CD4-positive, alpha-beta memory T cell (primary cell): ENCODE measurements around the gene TEDC1. TPM values are rescaled to one million over a fixed set of nuclear protein-coding genes. Genes with fewer than 3 reads are reported as not detected.

Experiments used
- CTCF ChIA-PET: fragments of 350-600 bp; sonication (Branson Sonifier 250); formaldehyde crosslinking; loops from one replicate; lab custom pipeline; 2021; ENCODE audit warnings: inconsistent platforms; ENCODE audit not compliant: partially characterized antibody; lab: Charles Lee
- POLR2A ChIA-PET: fragments of 350-600 bp; sonication (Branson Sonifier 250); formaldehyde crosslinking; loops from one replicate; lab custom pipeline; 2021; ENCODE audit not compliant: partially characterized antibody; lab: Charles Lee
- DNase-seq, 5 donors: peaks; one replicate each; pipeline versions ENCODE4 v3.0.0 to v3.0.0-alpha.2; 2020 to 2022; ENCODE audit warnings: mixed read lengths in 1 of 5
- H3K27ac ChIP-seq: one replicate; pipeline ENCODE4 v1.7.0; 2013; ENCODE audit warnings: low read depth, low read length
- H3K27me3 ChIP-seq: 2 replicates; pipeline ENCODE4 v1.7.0; 2013; ENCODE audit warnings: mild to moderate bottlenecking, low read length, moderate library complexity; ENCODE audit not compliant: insufficient read depth
- H3K36me3 ChIP-seq: 2 replicates; pipeline ENCODE4 v1.7.0; 2013; ENCODE audit warnings: mild to moderate bottlenecking, low read length, moderate library complexity; ENCODE audit not compliant: insufficient read depth
- H3K4me1 ChIP-seq: 2 replicates; pipeline ENCODE4 v1.7.0; 2013; ENCODE audit warnings: mild to moderate bottlenecking, low read length, moderate library complexity; ENCODE audit not compliant: insufficient read depth
- H3K4me3 ChIP-seq, 2 donors: one replicate each; pipeline ENCODE4 v1.7.0; 2013; ENCODE audit warnings: low read length in 2 of 2, mild to moderate bottlenecking in 1 of 2
- H3K9me3 ChIP-seq, 2 donors: one replicate each; pipeline ENCODE4 v1.7.0; 2013; ENCODE audit warnings: low read length in 2 of 2, control low read depth in 1 of 2; ENCODE audit not compliant: control insufficient read depth in 1 of 2
- H3K27ac Mint-ChIP-seq, 7 donors: one replicate each; pipeline ENCODE4 v1.8.0; 2020 to 2021; ENCODE audit warnings: mixed read lengths in 7 of 7, mild to moderate bottlenecking in 6 of 7, inconsistent platforms in 3 of 7, moderate library complexity in 3 of 7
- H3K27me3 Mint-ChIP-seq, 2 donors: one replicate each; pipeline ENCODE4 v1.8.0; 2020 to 2021; ENCODE audit warnings: mixed read lengths in 2 of 2
- H3K36me3 Mint-ChIP-seq, 2 donors: one replicate each; pipeline ENCODE4 v1.8.0; 2020 to 2021; ENCODE audit warnings: mixed read lengths in 2 of 2, inconsistent platforms in 1 of 2, mild to moderate bottlenecking in 1 of 2
- H3K4me1 Mint-ChIP-seq, 4 donors: one replicate each; pipeline ENCODE4 v1.8.0; 2020 to 2021; ENCODE audit warnings: mixed read lengths in 4 of 4, mild to moderate bottlenecking in 1 of 4
- H3K4me3 Mint-ChIP-seq, 8 donors: one replicate each; pipeline ENCODE4 v1.8.0; 2020 to 2021; ENCODE audit warnings: mixed read lengths in 8 of 8, mild to moderate bottlenecking in 7 of 8, moderate library complexity in 6 of 8, inconsistent platforms in 3 of 8
- H3K9me3 Mint-ChIP-seq, 8 donors: one replicate each; pipeline ENCODE4 v1.8.0; 2020 to 2021; ENCODE audit warnings: mixed read lengths in 8 of 8, mild to moderate bottlenecking in 5 of 8, inconsistent platforms in 3 of 8, moderate library complexity in 1 of 8
- intact Hi-C: fragments of 100-400 bp; cut with micrococcal nuclease; formaldehyde crosslinking; loops from one replicate; pipeline ENCODE4 v1.15.1; 2023
- polyA plus RNA-seq, 2 donors: library from polyadenylated mRNA; unstranded; fragments of 300-500 nt; fragmentation: Illumina TruSeq; gene quantifications; one replicate each; pipeline ENCODE4 v1.2.3, GENCODE V29; 2021
- total RNA-seq, 2 experiments: library from RNA; stranded (reverse); gene quantifications; one replicate each; pipeline ENCODE4 v1.2.3, GENCODE V29; 2021

TEDC1 gene
- total and polyA plus RNA-seq, 4 experiments from 2014 or later: 10.2 to 30.2 (median 17.9) TPM

DNA sequence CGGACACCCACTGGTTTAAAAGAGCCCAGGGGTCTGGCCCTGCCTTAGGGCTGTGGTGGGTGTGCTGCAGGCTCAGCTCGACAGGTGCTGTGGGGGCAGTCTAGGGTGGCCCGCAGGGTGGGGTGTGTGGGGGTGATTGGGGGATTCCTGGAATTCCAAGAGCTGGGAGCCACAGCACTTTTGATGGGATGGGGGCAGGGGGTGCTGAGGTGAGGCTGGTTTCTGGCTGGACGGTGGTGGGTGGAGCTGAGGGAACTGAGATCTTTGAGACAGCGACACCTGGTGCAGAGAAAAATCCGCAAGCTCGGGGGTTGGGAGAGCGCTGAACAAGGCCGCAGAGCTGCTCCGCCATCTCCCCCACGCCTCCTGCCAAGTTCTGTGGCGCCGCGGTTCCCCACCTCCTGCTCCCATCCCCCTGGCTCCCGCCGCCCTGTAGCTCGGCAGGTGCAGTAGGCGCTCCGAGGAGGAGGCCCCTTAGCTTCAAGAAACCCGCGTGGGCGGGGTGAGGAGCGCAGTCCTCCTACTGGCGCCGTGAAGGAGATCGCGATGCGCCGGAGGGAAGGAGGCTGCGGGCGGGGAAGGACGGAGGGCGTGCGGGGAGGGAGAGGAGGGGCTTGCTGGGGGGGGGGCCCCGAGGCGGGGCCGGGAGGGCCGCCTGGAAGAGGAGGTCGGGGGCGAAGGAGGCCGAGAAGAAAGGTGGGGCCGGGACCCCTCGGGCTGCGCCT lies 1.3 kb upstream of the TEDC1 start:
- peaks cover 43% of the 10 kb centered on the region for H3K4me1 ChIP-seq
- H3K36me3 Mint-ChIP-seq: peaks cover 4 to 16% of the 10 kb centered on the region in 2 donors
- POLR2A ChIA-PET: interaction anchor here (0.7 to 5.9 kb wide), 26 partner anchors 11 to 673 kb away, joined by 3 to 346 read pairs (median 4); partner anchors contain the start of genes BRF1, BTBD6, PACS2 and TEX22

DNA sequence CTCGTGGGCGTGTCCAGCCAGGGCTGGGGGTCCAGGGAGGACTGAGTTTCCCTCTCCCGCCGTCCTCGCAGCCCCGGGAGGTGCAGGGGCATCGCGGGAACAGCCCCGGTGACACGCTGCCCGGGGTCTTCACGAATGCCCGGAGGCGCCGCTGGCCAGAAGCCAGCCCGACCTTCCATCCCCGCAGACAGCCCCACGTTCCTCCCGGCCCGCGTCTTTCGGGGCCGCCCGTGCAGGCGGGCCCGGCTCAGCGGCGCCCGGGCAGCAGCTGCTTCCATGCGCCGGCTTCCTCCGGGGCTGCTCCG lies 827 bp upstream of the TEDC1 start:
- Histone ChIP-seq H3K4me3 (peak overlapping the region in 1 of 2 donors; percentile 79), H3K27ac (peak overlapping the region; percentile 97), H3K4me1 (peaks cover 38% of the 10 kb centered on the region), H3K9me3 (no peaks in the 10 kb centered on the region), H3K36me3 (no peaks in the 10 kb centered on the region), H3K27me3 (no peaks in the 10 kb centered on the region)
- no peak for DNase-seq
- ChIA-PET POLR2A (interaction anchor here (0.7 to 5.9 kb wide), 24 partner anchors 11 to 673 kb away, joined by 3 to 346 read pairs (median 6); partner anchors contain the start of genes BRF1, BTBD6, GPR132 and PACS2), CTCF (interaction anchor here (0.7 to 4.5 kb wide), 26 partner anchors 9 to 416 kb away, joined by 3 to 122 read pairs (median 4); no protein-coding TSS in a partner anchor)
- peak overlapping the region in 4 of 8 donors; percentile 88 to 94 (median 92) for H3K4me3 Mint-ChIP-seq
- no peaks in the 10 kb centered on the region for H3K27me3 Mint-ChIP-seq
- peaks cover 11 to 54% (median 23%) of the 10 kb centered on the region in 4 donors for H3K4me1 Mint-ChIP-seq
- intact Hi-C loops: loop anchor here (1.0 to 2.0 kb wide), 9 partner anchors 15 to 469 kb away; partner anchors contain the start of genes CDCA4, CRIP2, GPR132 and PACS2
- H3K36me3 Mint-ChIP-seq: peaks cover 4 to 16% of the 10 kb centered on the region in 2 donors
- H3K9me3 Mint-ChIP-seq: peaks cover 0 to 2% (median 0%) of the 10 kb centered on the region in 8 donors
- H3K27ac Mint-ChIP-seq: peak overlapping the region in 5 of 7 donors; percentile 96 to 99 (median 99)

More for the DNA sequence above, 1.3 kb upstream of the TEDC1 start:
- DNase-seq: peak; percentile 90 to 95 (median 90)
- peaks cover 14 to 60% (median 27%) of the 10 kb centered on the region in 4 donors for H3K4me1 Mint-ChIP-seq
- H3K9me3 ChIP-seq: no peaks in the 10 kb centered on the region
- H3K27ac ChIP-seq: peak overlapping the region; percentile 97
- H3K27me3 ChIP-seq: no peaks in the 10 kb centered on the region
- peak overlapping the region; percentile 65 to 79 for H3K4me3 ChIP-seq
- intact Hi-C loops: loop anchor here (1.0 to 2.0 kb wide), 10 partner anchors 8 to 469 kb away; partner anchors contain the start of genes CDCA4, CRIP2, GPR132 and PACS2
- H3K4me3 Mint-ChIP-seq: peak overlapping the region; percentile 87 to 98 (median 92)
- peaks cover 0 to 2% (median 0%) of the 10 kb centered on the region in 8 donors for H3K9me3 Mint-ChIP-seq
- CTCF ChIA-PET: interaction anchor here (0.7 to 4.5 kb wide), 28 partner anchors 8 to 415 kb away, joined by 3 to 122 read pairs (median 4); no protein-coding TSS in a partner anchor
- no peaks in the 10 kb centered on the region for H3K27me3 Mint-ChIP-seq
- no peaks in the 10 kb centered on the region for H3K36me3 ChIP-seq
- H3K27ac Mint-ChIP-seq: peak overlapping the region; percentile 96 to 99 (median 99)

DNA sequence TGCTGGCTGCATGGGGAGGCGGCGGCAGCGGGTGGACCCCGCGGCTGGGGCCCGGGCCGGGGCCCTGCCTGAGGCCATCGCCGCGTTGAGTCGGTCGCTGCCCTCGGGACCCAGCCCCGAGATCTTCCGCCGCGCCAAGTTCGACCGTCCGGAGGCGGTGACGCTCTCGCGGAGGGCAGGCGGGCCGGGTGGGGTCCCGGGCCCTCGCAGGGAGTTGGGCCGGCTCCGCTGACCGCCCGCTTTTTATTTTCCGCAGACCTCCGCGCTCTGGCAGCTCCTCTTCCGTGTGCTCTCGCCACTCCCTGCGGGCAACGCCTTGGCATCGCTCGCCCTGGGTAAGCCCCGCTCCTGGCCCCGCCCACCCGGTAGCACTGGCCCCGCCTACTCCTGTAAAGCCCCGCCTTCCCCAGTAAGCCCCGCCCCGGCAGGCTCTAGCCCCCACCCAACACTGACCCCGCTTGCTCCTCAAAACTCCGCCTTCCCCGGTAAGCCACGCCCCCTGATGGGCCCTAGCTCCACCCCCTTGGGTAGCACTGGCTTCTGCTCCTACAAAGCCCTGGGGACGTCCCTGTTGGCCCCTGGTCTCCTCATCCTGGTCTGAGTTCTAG lies 424 bp downstream of the TEDC1 start:
- peak overlapping the region; percentile 90 to 96 (median 94) for H3K27ac Mint-ChIP-seq
- Histone ChIP-seq H3K27ac (peak overlapping the region; percentile 94), H3K27me3 (no peaks in the 10 kb centered on the region), H3K36me3 (no peaks in the 10 kb centered on the region), H3K9me3 (no peaks in the 10 kb centered on the region), H3K4me1 (peaks cover 26% of the 10 kb centered on the region), H3K4me3 (peak overlapping the region in 1 of 2 donors; percentile 73)
- peak; percentile 75 to 91 (median 78) for DNase-seq
- intact Hi-C loops: loop anchor here (1.0 to 2.0 kb wide), 9 partner anchors 17 to 471 kb away; partner anchors contain the start of genes BRF1, CDCA4, CRIP2 and GPR132
- H3K27me3 Mint-ChIP-seq: no peaks in the 10 kb centered on the region
- peaks cover 6 to 45% (median 16%) of the 10 kb centered on the region in 4 donors for H3K4me1 Mint-ChIP-seq
- H3K36me3 Mint-ChIP-seq: peaks cover 4 to 16% of the 10 kb centered on the region in 2 donors
- ChIA-PET CTCF (interaction anchor here (1.2 to 4.5 kb wide), 2 partner anchors 10 to 120 kb away, joined by 6 to 94 read pairs; no protein-coding TSS in a partner anchor), POLR2A (interaction anchor here (0.7 to 5.9 kb wide), 11 partner anchors 9 to 690 kb away, joined by 3 to 346 read pairs (median 4); partner anchors contain the start of genes PACS2, TEX22, TMEM121 and ZBTB42)
- peak overlapping the region; percentile 82 to 89 (median 85) for H3K4me3 Mint-ChIP-seq
- peaks cover 0 to 2% (median 0%) of the 10 kb centered on the region in 8 donors for H3K9me3 Mint-ChIP-seq

DNA sequence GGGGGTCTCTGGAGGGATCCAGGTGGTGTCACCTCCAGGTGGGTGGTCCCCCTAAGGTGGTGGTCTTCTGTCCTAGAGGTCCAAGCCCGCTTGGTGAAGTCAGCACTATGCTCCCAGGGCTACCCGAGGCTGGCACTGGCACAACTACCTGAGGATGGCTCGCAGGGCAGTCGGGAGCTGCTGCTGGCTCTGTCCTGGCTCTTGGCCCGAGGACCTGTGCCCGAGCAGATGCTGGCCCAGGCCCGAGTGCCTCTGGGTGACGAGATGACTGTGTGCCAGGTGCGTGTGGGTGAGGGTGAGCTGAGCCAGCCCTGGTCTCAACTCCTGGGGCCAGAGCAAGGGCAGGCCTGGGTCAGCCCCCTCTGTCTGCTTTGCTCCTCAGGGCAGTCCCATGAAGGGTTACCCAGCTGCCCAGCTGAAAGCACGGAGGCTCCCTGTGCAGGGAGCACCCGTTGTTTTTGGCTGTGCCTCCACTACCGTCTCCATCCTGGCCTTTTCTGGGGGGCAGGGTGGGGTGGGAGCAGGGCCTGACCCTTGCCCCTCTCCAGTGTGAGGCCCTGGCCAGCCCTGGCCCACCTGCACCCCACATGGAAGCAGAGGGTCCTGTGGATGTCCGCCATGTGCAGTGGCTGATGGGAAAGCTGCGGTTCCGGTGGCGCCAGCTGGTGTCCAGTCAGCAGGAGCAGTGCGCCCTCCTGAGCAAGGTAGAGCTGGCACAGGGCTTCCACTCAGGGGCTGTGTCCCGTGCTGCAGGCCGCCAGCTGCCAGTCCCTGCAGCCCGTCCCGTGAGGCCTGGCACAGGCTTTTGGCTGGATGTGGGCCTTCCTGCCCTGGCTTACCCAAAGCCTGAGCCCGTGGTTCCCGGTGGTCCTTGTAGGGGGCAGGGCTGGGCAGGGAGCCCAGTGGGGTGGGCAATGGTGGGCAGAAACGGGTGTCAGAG lies 1.3 kb downstream of the TEDC1 start:
- intact Hi-C loops: no loop called here
- Mint-ChIP-seq H3K4me3 (peak overlapping the region; percentile 81 to 89 (median 84)), H3K36me3 (peaks cover 4 to 16% of the 10 kb centered on the region in 2 donors), H3K9me3 (peaks cover 0 to 2% (median 0%) of the 10 kb centered on the region in 8 donors), H3K27ac (peak overlapping the region; percentile 90 to 96 (median 94)), H3K27me3 (no peaks in the 10 kb centered on the region), H3K4me1 (peaks cover 4 to 40% (median 16%) of the 10 kb centered on the region in 4 donors)
- DNase-seq: peak in 1 of 5 donors; percentile 42
- ChIA-PET CTCF (interaction anchor here (1.2 to 4.5 kb wide), 2 partner anchors 11 to 120 kb away, joined by 6 to 94 read pairs; no protein-coding TSS in a partner anchor), POLR2A (interaction anchor here (0.7 to 5.9 kb wide), 10 partner anchors 8 to 691 kb away, joined by 3 to 346 read pairs (median 4); partner anchors contain the start of genes PACS2, TEX22, TMEM121 and ZBTB42)
- Histone ChIP-seq H3K27me3 (no peaks in the 10 kb centered on the region), H3K9me3 (no peaks in the 10 kb centered on the region), H3K36me3 (no peaks in the 10 kb centered on the region), H3K4me1 (peaks cover 22% of the 10 kb centered on the region), H3K27ac (peak overlapping the region; percentile 94), H3K4me3 (no peak overlapping the region)

DNA sequence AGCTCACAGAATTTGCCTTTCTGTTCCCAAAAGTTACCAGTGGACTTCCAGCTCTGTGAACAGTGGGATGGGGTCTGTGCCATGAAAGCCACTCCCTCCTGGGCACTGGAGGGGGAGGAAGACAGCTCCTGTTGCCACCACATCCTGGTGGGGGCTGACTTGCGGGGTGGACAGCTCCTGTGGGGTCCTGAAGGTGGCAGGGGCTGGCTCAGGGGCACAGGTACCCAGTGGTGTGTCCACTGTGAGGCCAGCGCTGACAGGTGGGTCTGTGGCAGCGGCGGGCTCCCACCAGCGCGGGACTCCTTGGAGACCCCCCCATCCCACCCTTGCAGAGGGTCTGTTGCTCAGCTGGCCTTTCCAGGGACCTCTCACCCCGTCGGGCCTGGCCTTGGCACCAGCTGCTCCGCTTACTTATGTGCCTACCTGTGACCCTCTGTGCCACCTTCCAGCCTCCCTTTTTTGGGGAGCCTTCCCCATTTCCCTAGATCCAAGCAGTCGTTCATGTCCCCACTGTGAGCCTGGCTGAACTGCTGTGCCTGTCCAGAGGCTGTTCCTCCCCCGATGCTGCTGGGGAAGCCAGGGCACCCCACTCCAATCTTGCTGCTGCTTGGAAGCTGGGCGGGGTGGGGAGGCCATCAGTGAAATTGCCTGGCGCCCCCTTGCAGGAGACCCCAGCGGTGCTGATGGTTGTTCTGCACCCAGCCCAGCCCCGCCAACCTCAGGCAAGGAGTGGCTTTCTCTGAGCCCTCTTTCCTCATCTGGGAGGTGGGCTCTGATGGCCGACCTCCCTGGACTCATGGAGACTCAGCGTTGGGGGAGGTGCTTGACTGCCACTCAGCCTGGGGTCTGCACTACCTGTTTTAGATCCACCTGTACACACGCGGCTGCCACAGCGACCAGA lies 2.2 kb downstream of the TEDC1 start:
- intact Hi-C loops: no loop called here
- Histone ChIP-seq H3K27ac (no peak overlapping the region), H3K4me3 (no peak overlapping the region), H3K27me3 (no peaks in the 10 kb centered on the region), H3K9me3 (no peaks in the 10 kb centered on the region), H3K4me1 (peaks cover 22% of the 10 kb centered on the region), H3K36me3 (no peaks in the 10 kb centered on the region)
- Mint-ChIP-seq H3K27ac (peak overlapping the region in 4 of 7 donors; percentile 32 to 78 (median 54)), H3K27me3 (no peaks in the 10 kb centered on the region), H3K4me1 (peaks cover 4 to 31% (median 16%) of the 10 kb centered on the region in 4 donors), H3K9me3 (peaks cover 0 to 2% (median 0%) of the 10 kb centered on the region in 8 donors), H3K36me3 (peaks cover 4 to 13% of the 10 kb centered on the region in 2 donors), H3K4me3 (peak overlapping the region in 5 of 8 donors; percentile 7 to 61 (median 13))
- peak in 1 of 5 donors; percentile 47 for DNase-seq
- CTCF ChIA-PET: interaction anchor here (1.2 to 4.5 kb wide), 2 partner anchors 12 to 121 kb away, joined by 6 to 94 read pairs; no protein-coding TSS in a partner anchor
- POLR2A ChIA-PET: interaction anchor here (3.9 to 5.9 kb wide), 3 partner anchors 14 to 95 kb away, joined by 28 to 346 read pairs (median 48); partner anchors contain the start of genes TEX22 and TMEM121
